ENCODE results near the gene IL10RA.

Gene IL10RA

GRCh38 chr11:117959438-117960149 lies 26.6 kb upstream of the IL10RA start:
- H3K4me3 ChIP-seq (ENCODE audit: low read depth, low read length) = no peak overlapping the region
- DNase-seq = no peak
- no peak for TF ChIP-seq CTCF (IDR thresholded peaks at IDR 0.05; ENCODE audit: low read depth, low read length)

GRCh38 chr11:117960406-117960805 lies 25.8 kb upstream of the IL10RA start:
- no peak overlapping the region for H3K27ac ChIP-seq

More at GRCh38 chr11:117959438-117960149, 26.6 kb upstream of the IL10RA start:
- H3K27me3 ChIP-seq (ENCODE audit: insufficient read depth, low read depth, severe bottlenecking) = no peaks in the 10 kb centered on the region
- H3K36me3 ChIP-seq = no peaks in the 10 kb centered on the region
- H3K27ac ChIP-seq = no peak overlapping the region
- H3K9me3 ChIP-seq (ENCODE audit: severe bottlenecking) = no peaks in the 10 kb centered on the region

GRCh38 chr11:117961896-117962295 lies 24.3 kb upstream of the IL10RA start:
- DNase-seq = no peak
- Histone ChIP-seq H3K27ac (no peak overlapping the region), H3K9me3 (ENCODE audit: severe bottlenecking) (no peaks in the 10 kb centered on the region), H3K36me3 (no peaks in the 10 kb centered on the region), H3K4me3 (ENCODE audit: low read depth, low read length) (no peak overlapping the region), H3K27me3 (ENCODE audit: insufficient read depth, low read depth, severe bottlenecking) (no peaks in the 10 kb centered on the region)
- no peak for TF ChIP-seq CTCF (IDR thresholded peaks at IDR 0.05; ENCODE audit: low read depth, low read length)

More at GRCh38 chr11:117960406-117960805, 25.8 kb upstream of the IL10RA start:
- TF ChIP-seq CTCF (IDR thresholded peaks at IDR 0.05; ENCODE audit: low read depth, low read length) = no peak
- H3K36me3 ChIP-seq = no peaks in the 10 kb centered on the region
- no peak overlapping the region for H3K4me3 ChIP-seq (ENCODE audit: low read depth, low read length)
- H3K9me3 ChIP-seq (ENCODE audit: severe bottlenecking) = no peaks in the 10 kb centered on the region
- DNase-seq = no peak
- no peaks in the 10 kb centered on the region for H3K27me3 ChIP-seq (ENCODE audit: insufficient read depth, low read depth, severe bottlenecking)

GRCh38 chr11:117962826-117963225 lies 23.4 kb upstream of the IL10RA start:
- TF ChIP-seq CTCF (IDR thresholded peaks at IDR 0.05; ENCODE audit: low read depth, low read length) = no peak
- Histone ChIP-seq H3K36me3 (no peaks in the 10 kb centered on the region), H3K4me3 (ENCODE audit: low read depth, low read length) (no peak overlapping the region), H3K27ac (no peak overlapping the region), H3K9me3 (ENCODE audit: severe bottlenecking) (no peaks in the 10 kb centered on the region), H3K27me3 (ENCODE audit: insufficient read depth, low read depth, severe bottlenecking) (no peaks in the 10 kb centered on the region)
- no peak for DNase-seq

GRCh38 chr11:117966908-117967307 lies 19.3 kb upstream of the IL10RA start:
- Histone ChIP-seq H3K9me3 (ENCODE audit: severe bottlenecking) (no peaks in the 10 kb centered on the region), H3K36me3 (no peaks in the 10 kb centered on the region), H3K27ac (no peak overlapping the region), H3K4me3 (ENCODE audit: low read depth, low read length) (no peak overlapping the region), H3K27me3 (ENCODE audit: insufficient read depth, low read depth, severe bottlenecking) (no peaks in the 10 kb centered on the region)
- TF ChIP-seq CTCF (IDR thresholded peaks at IDR 0.05; ENCODE audit: low read depth, low read length) = no peak
- DNase-seq = no peak
